GM23338 (cell line): ENCODE data around the gene DMD. TPM values are rescaled to one million over a fixed set of nuclear protein-coding genes. Genes with fewer than 3 reads are reported as not detected.

ENCODE experiments used
- ATAC-seq: fragments of 200-7000 bp; cut with Tn5 transposase; 3 replicates; pipeline ENCODE4 v1.9.1; 2020
- DNase-seq: peaks from one replicate; pipeline ENCODE4 v3.0.0-alpha.2; 2015; ENCODE audit warnings: low spot score
- H2AFZ ChIP-seq: fragments of 200-600 bp; sonication (generic); 2 replicates; pipeline ENCODE4 v1.8.0; 2016; ENCODE audit warnings: antibody characterized with exemption, mild to moderate bottlenecking, moderate library complexity
- H3F3A ChIP-seq: fragments of 200-600 bp; sonication (generic); replicated peaks from 2 replicates; pipeline ENCODE4 v1.8.0; 2017; ENCODE audit warnings: antibody characterized with exemption, mixed run types, low read depth
- H3K27ac ChIP-seq: fragments of 200-600 bp; sonication (generic); 2 replicates; pipeline ENCODE4 v1.6.1; 2016; ENCODE audit warnings: low read depth
- H3K27me3 ChIP-seq: fragments of 200-600 bp; sonication (generic); 2 replicates; pipeline ENCODE4 v1.8.0; 2016; ENCODE audit warnings: mild to moderate bottlenecking, mixed run types, moderate library complexity; ENCODE audit not compliant: insufficient read depth
- H3K36me3 ChIP-seq: fragments of 200-600 bp; sonication (generic); 2 replicates; pipeline ENCODE4 v1.8.0; 2016; ENCODE audit warnings: mild to moderate bottlenecking; ENCODE audit not compliant: insufficient read depth
- H3K4me1 ChIP-seq: fragments of 200-600 bp; sonication (generic); 2 replicates; pipeline ENCODE4 v1.8.0; 2016; ENCODE audit warnings: mild to moderate bottlenecking, moderate library complexity; ENCODE audit not compliant: insufficient read depth
- H3K4me2 ChIP-seq: fragments of 200-600 bp; sonication (generic); 2 replicates; pipeline ENCODE4 v1.7.1; 2017; ENCODE audit warnings: mixed run types
- H3K4me3 ChIP-seq: fragments of 200-600 bp; sonication (generic); 2 replicates; pipeline ENCODE4 v1.6.1; 2016; ENCODE audit warnings: mixed run types
- H3K79me2 ChIP-seq: fragments of 200-600 bp; sonication (generic); replicated peaks from 2 replicates; pipeline ENCODE4 v1.8.0; 2017; ENCODE audit warnings: mild to moderate bottlenecking; ENCODE audit not compliant: insufficient read depth
- H3K9me2 ChIP-seq: fragments of 200-600 bp; sonication (generic); 2 replicates; pipeline ENCODE4 v1.8.0; 2017; ENCODE audit not compliant: insufficient read depth
- H4K20me1 ChIP-seq: fragments of 200-600 bp; sonication (generic); replicated peaks from 2 replicates; pipeline ENCODE4 v1.8.0; 2017; ENCODE audit warnings: mild to moderate bottlenecking; ENCODE audit not compliant: insufficient read depth
- H3K27ac Mint-ChIP-seq: 2 replicates; pipeline ENCODE4 v1.8.0; 2020; ENCODE audit warnings: inconsistent platforms, mild to moderate bottlenecking, moderate library complexity, mixed read lengths
- H3K27me3 Mint-ChIP-seq: 3 replicates; pipeline ENCODE4 v1.8.0; 2022; ENCODE audit warnings: low read depth, mild to moderate bottlenecking, moderate library complexity, mixed read lengths, inconsistent platforms; ENCODE audit not compliant: insufficient read depth, poor library complexity
- H3K36me3 Mint-ChIP-seq: 3 replicates; pipeline ENCODE4 v1.8.0; 2021; ENCODE audit warnings: low read depth, mild to moderate bottlenecking, inconsistent platforms, moderate library complexity, mixed read lengths
- H3K4me1 Mint-ChIP-seq: 3 replicates; pipeline ENCODE4 v1.8.0; 2020; ENCODE audit warnings: mild to moderate bottlenecking, inconsistent platforms, mixed read lengths
- H3K4me3 Mint-ChIP-seq: 3 replicates; pipeline ENCODE4 v1.8.0; 2021; ENCODE audit warnings: moderate library complexity, mild to moderate bottlenecking, inconsistent platforms, mixed read lengths
- H3K9me3 Mint-ChIP-seq: 3 replicates; pipeline ENCODE4 v1.8.0; 2020; ENCODE audit warnings: moderate library complexity, mild to moderate bottlenecking, inconsistent platforms, mixed read lengths
- CREB1 ChIP-seq: fragments of 250-450 bp; sonication (Bioruptor Pico); IDR thresholded peaks from 2 replicates; pipeline ENCODE4 v1.5.0; 2020; ENCODE audit warnings: low read depth, mild to moderate bottlenecking, moderate library complexity
- CTCF ChIP-seq, 2 experiments: fragments of 200-600 bp in 1 of 2; sonication (generic) in 1 of 2; conservative IDR thresholded peaks; 2 replicates each; pipeline versions ENCODE4 v1.5.1 to v1.6.1; 2016 to 2017; ENCODE audit warnings: antibody characterized with exemption in 2 of 2, low read depth in 2 of 2, mild to moderate bottlenecking in 2 of 2, moderate library complexity in 1 of 2
- EZH2 ChIP-seq: fragments of 200-600 bp; sonication (generic); IDR thresholded peaks from one replicate; pipeline ENCODE4 v1.8.0; 2017; ENCODE audit warnings: antibody characterized with exemption, mild to moderate bottlenecking, low read depth; ENCODE audit not compliant: unreplicated experiment
- EZH2phosphoT487 ChIP-seq: fragments of 200-600 bp; sonication (generic); IDR thresholded peaks from one replicate; pipeline ENCODE4 v1.8.1; 2018; ENCODE audit warnings: antibody characterized with exemption; ENCODE audit not compliant: unreplicated experiment
- POLR2AphosphoS5 ChIP-seq: IDR thresholded peaks from 2 replicates; pipeline ENCODE4 v1.6.1; 2016; ENCODE audit warnings: antibody characterized with exemption, low read depth
- REST ChIP-seq: IDR thresholded peaks from one replicate; pipeline ENCODE4 v1.6.1; 2018; ENCODE audit warnings: antibody characterized with exemption; ENCODE audit not compliant: unreplicated experiment
- ZNF114 ChIP-seq: fragments of 250-450 bp; sonication (Bioruptor Pico); IDR thresholded peaks from 2 replicates; pipeline ENCODE4 v1.5.0; 2020; ENCODE audit warnings: mild to moderate bottlenecking, moderate library complexity
- ZNF331 ChIP-seq: fragments of 250-450 bp; sonication (Bioruptor Pico); IDR thresholded peaks from 2 replicates; pipeline ENCODE4 v1.5.0; 2020; ENCODE audit warnings: low read depth, mild to moderate bottlenecking, moderate library complexity
- ZNF462 ChIP-seq: fragments of 250-450 bp; sonication (Bioruptor Pico); IDR thresholded peaks from 2 replicates; pipeline ENCODE4 v1.5.0; 2020; ENCODE audit warnings: mild to moderate bottlenecking, moderate library complexity
- polyA plus RNA-seq: library from polyadenylated mRNA; unstranded; fragments of >200 nt; fragmentation: Nextera tagmentation; extraction: Ambion mirVana; gene quantifications from 2 replicates; pipeline ENCODE4 v1.2.1, GENCODE V29; 2016
- total RNA-seq: library from RNA; depleted of rRNA; stranded (reverse); fragments of >200 nt; shearing (Covaris generic); gene quantifications from 2 replicates; pipeline ENCODE4 v1.2.3, GENCODE V29; 2014

Gene DMD
- total and polyA plus RNA-seq, 2 experiments from 2014 or later, result 4.5 to 7.6 TPM

GRCh38 chrX:31153475-31154047 is 2057.8 kb downstream of the DMD start:
- Histone ChIP-seq H3K4me2 (no peak overlapping the region), H3K27ac (no peak overlapping the region), H3F3A (no peaks in the 10 kb centered on the region), H3K4me3 (no peak overlapping the region), H3K4me1 (no peaks in the 10 kb centered on the region), H4K20me1 (no peaks in the 10 kb centered on the region), H3K79me2 (no peaks in the 10 kb centered on the region), H3K27me3 (no peaks in the 10 kb centered on the region), H3K36me3 (no peaks in the 10 kb centered on the region), H2AFZ (no peak overlapping the region), H3K9me2 (no peaks in the 10 kb centered on the region)
- ATAC-seq (no peak), DNase-seq (no peak)
- no peak for TF ChIP-seq EZH2
- no peak for TF ChIP-seq EZH2phosphoT487
- TF ChIP-seq CTCF (conservative IDR thresholded peaks at IDR 0.05; ENCODE audit: low read depth in 2 of 2), result no peak
- Mint-ChIP-seq H3K4me1 (no peaks in the 10 kb centered on the region), H3K27ac (no peak overlapping the region), H3K36me3 (no peaks in the 10 kb centered on the region), H3K27me3 (no peaks in the 10 kb centered on the region), H3K9me3 (no peaks in the 10 kb centered on the region), H3K4me3 (no peak overlapping the region)

- Histone ChIP-seq H3K79me2 (no peaks in the 10 kb centered on the region), H2AFZ (no peak overlapping the region), H3K4me3 (no peak overlapping the region), H3K27ac (no peak overlapping the region), H3F3A (no peaks in the 10 kb centered on the region), H3K36me3 (no peaks in the 10 kb centered on the region), H4K20me1 (no peaks in the 10 kb centered on the region), H3K4me1 (no peaks in the 10 kb centered on the region), H3K9me2 (no peaks in the 10 kb centered on the region), H3K27me3 (no peaks in the 10 kb centered on the region), H3K4me2 (no peak overlapping the region)
- Mint-ChIP-seq H3K4me3 (no peak overlapping the region), H3K27me3 (peaks cover 2% of the 10 kb centered on the region), H3K36me3 (peaks cover 5% of the 10 kb centered on the region; the same call in 2 of the 3 replicates), H3K9me3 (no peaks in the 10 kb centered on the region), H3K4me1 (no peaks in the 10 kb centered on the region), H3K27ac (no peak overlapping the region)
- no peak for ATAC-seq
- no peak for DNase-seq
- TF ChIP-seq POLR2AphosphoS5, result no peak
- TF ChIP-seq EZH2phosphoT487, result no peak
- no peak for TF ChIP-seq CREB1 (CRISPR knock-in tag)
- no peak for TF ChIP-seq ZNF114 (CRISPR knock-in tag)
- no peak for TF ChIP-seq REST
- no peak for TF ChIP-seq ZNF462 (CRISPR knock-in tag)
- no peak for TF ChIP-seq ZNF331 (CRISPR knock-in tag)
Measured at GRCh38 chrX:31147175-31147574, 2064.2 kb downstream of the DMD start.
